GM21529 (cell line): Measurements from ENCODE around the gene LYRM4.

Experiments
- ATAC-seq: cut with Tn5 transposase; IDR thresholded peaks from one replicate; pipeline ENCODE4 v1.9.1; 2021; ENCODE audit not compliant: unreplicated experiment

The LYRM4 gene

DNA sequence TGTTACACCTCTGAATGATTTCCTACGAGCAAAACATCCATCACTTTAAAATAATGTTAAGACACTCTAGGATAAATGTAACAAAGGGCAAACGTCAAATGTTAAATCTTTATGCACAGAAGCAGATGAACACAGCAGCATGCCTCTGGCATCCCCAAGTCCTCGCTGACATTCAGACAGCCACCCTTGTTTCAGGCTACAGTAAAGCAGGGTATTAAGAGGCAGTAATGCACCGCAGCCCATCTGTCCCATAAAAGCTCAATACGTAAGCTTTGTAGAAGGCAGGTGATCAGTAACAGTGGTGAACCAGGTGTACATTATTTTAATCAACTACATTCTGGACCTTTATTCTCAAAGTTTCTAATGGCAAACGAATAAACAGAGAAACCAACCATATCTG is 110.9 kb downstream of the LYRM4 start:
- ATAC-seq, result no peak

DNA sequence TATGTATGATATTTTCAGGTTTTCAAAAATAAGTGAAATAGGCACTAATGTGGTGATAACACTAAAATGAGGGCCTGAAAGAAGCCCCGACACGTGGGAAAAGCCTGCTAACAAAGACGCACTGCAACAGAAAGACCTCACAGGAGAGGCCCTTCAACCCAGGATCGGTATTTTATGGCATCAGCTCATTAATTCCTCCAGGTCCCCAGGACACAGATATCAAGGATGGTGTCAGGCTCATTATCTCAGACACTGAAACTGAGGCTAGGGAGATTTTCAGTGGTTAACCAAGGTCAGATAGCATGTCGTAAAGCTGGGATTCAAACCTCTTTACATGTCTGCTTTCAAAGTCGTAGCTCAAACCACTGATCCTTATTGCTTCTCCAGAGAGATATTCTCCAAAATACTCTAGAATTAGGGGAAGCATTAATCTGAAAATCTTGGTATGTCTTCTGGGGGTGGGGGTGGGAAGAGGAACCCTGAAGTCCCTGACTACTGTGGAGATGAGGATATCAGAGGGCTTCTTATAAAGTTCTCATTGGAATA is 111.5 kb downstream of the LYRM4 start:
- ATAC-seq, result no peak

DNA sequence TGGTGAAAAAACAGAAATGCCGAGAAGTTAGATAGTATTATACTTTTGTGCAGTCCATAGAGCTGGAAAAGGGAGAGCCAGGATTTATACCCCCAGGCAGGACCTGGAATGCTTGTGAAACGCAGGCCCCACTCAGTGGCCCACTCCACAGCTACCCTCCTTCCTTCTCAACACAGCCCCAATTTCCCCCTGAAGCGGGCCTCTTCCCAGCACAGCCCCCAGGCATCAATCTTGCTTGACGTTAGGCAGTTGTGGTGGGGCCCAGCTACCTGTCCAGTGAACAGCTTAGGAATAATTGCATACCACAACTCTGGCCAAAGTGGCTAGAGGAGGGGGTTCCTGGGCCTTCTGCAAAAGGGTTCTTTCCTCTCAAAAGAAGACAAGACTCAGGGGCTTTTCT is 114.4 kb downstream of the LYRM4 start:
- no peak for ATAC-seq

DNA sequence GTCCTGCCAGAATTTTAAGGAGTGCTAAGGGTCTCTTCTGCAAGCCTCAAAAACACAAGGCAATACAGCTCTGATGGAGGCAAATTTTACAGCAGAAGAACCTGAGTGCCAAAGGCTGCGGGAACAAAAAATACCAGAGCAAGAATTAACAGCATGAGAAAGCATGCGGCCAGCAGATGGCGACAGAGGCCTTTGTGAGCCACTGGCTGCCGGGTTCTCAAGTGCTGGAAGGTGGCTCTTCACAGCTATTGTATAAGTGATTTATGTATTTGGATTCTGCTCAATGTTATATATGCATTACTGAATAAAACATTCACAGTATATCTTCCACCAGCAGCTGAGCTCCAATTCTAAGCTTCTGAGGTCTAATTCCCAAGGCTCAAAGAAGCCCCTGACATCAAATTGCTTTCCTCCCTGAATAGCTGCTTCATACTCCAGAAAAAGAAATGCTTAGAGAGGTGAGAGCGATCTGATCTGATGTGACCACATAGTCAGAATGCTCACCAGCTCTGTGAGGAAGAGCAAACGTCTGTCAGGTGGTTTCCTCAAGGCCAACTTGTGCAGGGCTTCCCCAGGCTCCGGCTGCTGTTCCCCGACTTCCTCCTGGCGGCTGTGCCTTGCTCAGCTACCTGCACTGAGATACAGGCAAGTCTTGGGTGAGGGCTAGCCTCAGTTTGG is 117.0 kb downstream of the LYRM4 start:
- ATAC-seq, result peak; percentile 61

DNA sequence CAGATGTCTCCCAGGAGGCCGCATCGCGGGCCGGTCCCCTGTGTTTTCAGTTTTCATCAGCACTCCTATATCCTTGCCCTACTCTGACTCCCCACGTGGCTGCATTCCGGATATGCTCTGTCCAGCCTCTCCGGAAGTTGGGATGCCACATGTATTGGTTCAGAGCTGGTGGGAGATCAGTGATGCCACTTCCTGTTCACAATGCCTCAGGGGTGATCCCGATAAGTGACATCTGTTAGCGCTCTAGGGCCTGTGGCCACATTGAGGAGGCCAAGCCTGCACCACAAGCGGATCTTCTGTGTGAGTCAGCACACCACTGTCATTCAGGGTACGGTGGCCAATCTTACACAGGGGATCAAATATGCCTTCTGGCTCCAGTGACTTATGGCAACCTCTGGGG is 117.8 kb downstream of the LYRM4 start:
- ATAC-seq, result no peak

DNA sequence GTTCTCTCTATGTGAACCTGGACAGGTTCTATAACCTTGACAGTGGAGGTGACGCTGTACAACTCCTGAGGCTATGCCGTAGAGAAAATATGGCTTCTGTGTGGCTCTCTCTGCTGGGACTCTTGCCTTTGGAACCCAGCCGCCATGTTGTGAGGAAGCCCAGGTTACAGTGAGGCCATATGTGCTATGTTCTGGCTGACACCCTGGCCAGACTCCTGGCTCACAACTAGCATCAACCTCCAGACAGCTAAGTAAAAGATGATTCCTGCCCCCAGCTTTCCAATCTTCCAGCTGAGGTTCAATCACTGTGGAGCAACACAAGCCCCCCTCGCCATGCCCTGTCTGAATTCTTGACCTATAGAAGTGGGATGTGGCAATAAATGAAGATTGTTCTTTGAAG is 118.6 kb downstream of the LYRM4 start:
- no peak for ATAC-seq

DNA sequence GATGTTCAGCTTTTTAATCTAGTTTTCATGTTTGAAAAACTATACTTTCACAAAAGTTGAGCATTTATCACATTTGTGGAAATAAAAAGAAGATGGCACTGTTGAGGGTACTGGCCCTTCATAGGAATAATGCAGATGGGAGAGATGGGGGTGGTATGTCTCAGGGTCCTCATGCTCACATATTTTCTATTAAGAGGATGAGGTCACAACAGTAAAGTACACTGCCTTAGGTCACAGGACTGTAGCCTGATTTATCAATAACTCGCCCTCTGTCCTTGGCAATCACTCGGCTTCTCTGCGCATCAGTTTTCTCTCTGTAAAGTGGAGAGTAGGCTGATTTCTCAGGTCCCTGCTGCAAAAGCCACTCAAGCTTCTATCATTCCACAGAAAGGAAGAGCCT is 119.7 kb downstream of the LYRM4 start:
- no peak for ATAC-seq

DNA sequence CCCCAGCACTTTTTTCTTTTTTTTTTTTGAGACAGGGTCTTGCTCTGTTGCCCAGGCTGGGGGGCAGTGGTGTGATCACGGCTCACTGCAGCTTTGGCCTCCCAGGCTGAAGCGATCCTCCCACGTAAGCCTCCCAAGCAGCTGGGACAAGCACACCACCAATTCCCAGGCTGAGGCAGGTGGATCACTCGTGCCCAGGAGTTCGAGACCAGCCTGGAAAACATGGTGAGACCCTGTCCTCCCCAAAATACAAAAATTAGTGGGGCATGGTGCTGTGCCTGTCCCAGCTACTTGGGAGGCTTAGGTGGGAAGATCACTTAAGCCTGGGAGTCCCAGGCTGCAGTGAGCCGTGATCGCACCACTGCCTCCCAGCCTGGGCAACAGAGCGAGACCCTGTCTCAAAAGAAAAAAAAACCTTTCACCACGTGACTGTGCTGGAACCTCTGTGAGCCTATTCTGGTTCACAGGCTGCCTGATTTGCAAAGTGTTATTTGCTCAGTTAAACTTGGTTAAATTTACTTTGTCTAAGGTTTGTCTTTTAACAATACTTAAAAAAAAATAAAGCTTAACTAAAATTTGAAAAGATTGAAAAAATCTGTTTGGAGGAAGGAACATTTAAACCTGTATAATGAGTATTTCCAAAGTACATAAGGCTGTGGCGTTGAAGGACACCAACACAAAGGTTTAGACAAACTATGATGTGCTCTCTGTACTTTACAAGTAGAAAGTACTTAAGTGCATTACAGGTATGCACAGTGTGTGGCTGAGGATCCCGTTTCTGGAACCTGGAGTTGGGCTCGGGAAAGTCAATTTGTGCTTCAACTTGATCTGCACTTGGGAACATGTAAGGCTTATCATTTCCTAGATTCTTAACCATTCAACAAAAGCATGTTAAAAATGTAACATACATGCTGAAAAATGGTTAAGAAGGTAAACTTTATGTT is 120.7 kb downstream of the LYRM4 start:
- no peak for ATAC-seq

DNA sequence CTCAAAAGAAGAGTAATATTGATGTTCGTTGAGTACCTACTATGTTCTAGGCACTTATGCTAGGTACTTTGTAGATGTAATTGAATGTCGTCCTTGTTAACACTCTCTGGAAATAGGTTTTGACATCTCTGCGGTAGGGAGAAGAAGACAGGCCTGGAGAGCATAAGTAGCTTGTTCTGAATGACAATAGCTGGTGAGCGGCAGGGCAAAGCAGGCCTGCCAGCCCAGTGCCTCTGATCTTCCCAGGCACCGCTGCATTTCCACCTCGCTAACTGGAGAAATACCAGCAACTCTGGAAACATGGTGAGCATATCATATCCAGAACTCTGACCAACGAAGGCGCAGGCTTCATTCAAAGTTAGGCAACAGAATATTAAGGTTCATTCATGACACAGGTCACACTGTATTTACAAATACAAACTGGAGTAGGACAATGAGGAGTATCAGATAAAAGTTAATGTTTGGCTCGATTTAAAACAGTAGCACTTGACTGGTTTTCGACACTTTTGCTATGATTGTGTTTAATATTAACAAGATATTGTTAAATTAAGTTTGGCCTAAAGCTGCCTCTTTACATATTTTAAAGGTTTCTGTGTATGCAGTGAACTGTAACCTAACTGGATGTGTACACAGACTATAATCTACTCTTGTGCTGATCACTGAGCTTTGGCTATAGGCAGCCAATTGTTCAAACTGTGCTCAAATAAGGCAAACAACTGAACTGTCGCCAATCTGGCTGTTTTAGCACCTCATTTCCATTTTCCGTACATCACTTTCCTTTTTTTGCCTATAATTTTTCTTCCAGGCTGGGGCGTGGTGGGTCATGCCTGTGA is 121.5 kb downstream of the LYRM4 start:
- no peak for ATAC-seq

DNA sequence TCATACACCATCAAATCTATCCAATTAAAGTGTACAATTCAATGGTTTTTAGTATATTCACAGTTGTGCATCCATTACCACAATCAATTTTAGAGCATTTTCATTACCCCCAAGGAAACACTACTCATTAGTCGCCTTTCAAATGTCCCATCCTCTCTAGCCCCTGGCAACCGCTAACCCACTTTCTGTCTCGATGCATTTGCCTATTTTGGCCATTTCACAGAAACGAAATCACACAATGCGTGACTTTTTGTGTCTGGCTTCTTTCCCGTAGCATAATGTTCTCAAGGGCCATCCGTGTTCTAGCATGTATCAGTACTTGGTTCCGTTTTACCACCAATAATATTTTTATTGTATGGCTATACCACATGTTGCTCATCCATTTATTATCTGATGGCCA is 123.9 kb downstream of the LYRM4 start:
- ATAC-seq, result no peak

DNA sequence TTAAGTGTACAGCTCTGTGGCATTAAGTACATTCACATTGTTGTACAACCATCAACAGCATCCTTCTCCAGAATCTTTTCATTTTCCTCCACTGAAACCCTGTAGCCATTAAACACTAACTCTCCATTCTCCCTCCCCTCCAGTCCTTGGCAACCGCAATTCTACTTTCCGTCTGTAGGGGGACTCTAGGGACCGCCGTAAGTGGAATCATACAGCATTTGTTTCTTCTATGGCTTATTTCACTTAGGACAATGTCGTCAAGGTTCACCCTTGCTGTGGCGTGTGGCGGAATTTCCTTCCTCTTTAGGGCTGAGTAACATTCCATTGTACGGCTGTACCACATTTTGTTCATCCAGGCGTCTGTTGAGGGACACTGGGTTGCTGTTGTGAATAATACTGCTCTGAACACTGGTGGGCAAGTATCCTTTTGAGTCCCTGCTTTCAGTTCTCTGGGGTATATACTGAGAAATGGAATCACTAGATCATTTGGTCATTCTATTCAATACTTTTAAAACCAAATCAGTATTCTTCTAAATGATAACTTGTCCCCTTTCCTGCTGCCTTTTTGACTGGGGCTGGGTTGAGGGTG is 124.9 kb downstream of the LYRM4 start:
- ATAC-seq, result no peak

DNA sequence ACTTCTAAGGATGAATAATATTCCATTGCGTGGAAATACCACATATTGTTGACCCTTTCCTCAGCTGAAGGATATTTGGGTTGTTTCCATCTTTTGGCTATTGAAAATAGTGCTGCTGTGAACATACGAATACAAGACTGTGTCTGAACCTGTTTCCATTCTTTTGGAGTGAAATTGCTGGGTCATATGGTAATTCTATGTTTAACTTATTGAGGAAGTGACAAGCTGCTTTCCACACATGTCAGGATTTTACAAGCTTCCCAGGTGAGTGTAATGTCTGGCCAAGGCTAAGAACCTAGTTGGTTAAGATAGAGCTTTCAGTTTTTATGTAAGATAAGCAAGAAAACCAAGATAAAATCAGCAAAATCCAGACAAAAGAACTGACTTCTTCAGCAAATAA is 126.8 kb downstream of the LYRM4 start:
- ATAC-seq, result no peak

DNA sequence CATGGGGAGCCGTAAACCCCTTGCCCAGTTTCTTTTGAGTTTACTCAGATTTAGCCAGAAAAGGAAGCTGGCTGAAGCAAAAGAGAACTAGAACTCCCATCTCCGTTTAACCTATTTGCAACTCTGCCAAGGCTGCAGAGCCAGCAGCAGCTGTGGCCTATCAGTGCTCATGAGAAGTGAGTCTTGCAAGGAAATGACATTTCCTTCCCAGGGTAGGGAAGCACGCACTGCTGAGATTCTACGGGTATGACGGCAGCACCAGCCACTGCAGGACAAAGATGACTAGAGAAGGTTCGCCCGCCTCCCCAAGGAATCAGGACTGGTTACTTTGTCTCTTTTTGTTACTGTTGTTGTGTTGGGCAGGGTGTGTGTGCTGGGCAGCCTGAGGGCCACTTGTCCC is 128.0 kb downstream of the LYRM4 start:
- peak; percentile 97 for ATAC-seq

DNA sequence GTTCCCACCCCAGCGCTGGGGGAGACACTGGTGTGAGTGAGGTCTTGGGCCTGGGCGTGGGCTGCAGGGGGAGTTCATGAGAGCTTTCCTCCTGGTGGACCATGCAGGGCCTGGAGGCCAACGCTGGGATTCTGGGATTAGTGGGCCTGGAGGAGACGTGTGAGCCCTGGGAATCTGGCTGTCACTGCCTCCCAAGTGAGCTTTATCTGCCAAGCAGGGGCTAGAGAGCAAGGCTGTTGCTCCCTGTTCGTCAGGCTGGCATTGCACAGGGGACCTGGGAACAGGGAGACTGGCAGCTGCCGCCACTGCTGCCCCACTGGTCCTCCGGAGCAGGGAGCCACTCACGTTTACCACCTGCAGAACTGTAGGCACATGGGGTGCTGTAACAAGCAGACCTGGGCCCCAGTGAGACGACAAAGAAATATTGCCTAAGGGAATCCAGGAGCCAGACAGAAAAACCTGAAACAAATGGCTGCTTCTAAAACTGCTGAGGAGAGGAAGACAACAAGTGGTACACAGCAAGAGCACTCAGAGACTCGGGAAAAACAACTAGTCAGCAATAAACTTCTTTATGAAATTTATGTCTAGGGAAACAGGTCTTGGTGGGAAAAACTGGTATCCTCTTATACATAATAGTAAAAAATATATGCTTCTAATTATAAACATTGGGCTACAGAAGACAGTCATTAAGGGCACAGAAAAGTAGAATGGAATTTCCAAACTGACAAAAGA is 130.4 kb downstream of the LYRM4 start:
- ATAC-seq, result no peak

DNA sequence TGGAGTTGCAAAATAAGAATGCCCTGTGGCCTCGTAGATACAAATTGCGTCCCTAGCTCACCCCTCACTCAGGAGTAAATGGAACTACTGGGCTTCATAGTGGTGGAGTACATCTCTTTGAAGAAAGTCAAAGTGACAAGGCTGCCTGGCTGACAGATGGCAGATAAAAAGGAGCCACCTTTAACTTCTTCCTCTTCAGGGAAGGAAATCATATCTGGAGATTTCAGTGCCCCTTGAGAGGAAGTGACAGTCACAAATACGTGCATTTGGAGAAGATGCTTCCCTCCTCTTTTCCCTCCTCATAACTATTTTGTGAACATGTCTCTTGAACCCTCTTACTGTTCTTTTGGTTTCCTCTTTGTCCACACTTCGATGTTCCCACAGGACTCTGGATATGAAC is 132.4 kb downstream of the LYRM4 start:
- ATAC-seq, result no peak

DNA sequence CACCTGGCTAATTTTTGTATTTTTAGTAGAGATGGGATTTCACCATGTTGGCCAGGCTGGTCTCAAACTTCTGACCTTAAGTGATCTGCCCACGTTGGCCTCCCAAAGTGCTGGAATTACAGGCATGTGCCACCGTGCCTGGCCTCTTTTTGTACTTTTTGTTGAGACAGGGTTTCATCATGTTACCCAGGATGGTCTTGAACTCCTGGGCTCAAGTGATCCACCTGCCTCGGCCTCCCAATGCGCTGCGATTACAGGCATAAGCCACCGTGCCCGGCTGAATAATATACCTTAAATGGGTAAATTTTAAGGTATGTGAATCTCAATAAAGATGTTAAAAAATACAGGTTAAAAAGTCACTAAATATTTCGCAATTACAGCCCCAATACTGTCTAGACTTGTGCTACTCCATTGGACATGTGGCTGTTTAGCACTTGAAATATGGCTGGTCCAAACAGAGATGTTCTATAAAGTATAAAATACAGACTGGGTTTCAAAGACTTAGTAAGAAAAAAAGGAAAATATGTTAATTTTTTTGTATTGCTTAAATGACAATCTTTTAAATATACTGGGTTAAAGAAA is 133.6 kb downstream of the LYRM4 start:
- no peak for ATAC-seq

DNA sequence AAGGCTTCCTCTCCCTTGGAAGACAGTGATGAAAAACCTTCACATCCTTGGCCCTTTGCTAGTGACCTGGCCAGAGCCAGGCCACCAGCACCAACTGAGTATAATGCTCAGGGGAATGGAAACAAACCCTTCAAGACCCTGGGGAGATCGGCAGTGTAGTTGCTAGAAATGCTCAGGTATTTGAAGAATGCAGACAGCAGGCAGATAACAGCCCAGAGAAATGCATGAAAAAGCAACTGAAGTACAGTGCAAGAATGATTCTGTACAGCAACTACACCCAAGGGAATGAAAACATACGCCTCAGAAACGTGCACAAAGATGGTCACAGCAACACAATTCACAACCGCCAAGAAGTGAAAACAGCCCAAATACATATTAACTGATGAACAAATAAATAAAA is 134.5 kb downstream of the LYRM4 start:
- no peak for ATAC-seq

DNA sequence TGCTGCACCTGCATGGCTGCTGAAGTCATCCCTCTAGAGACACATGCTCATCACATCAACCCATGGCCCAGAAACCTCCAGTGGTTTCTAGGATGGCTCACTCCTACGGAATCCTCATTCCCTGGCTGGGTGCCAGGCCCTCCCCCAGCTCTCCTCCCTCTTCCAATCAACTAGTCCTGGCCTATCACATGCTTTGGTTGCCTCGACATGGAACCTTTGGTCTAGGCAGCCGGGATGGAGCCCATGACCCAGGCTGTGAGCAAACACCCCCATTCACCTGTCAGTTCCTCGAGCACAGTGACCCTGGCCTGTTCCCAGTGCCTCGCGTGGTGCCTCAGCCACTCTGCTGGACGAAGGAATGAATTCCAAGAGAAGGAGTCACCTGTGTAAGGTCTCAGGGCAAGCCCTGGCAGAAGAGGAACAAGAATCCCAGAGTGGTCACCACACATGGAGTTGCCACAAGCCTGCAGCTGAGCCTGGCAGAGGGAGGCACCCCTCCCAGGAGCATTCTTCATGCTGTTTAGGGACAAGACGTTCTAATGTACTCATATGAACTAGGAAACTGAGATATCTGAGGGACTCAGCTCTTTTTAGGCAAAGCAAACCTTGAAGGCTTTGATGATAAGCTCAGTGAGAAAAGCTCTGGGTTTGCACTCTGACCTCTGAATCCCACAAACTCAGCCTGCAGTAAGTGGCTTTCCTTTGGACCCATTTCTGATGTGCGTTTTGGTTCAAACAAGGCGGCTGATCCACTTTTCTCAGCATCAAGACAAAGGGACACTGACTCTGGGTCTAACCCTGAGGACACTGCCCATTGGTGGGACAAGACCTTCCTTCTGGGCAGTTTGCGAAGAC is 135.4 kb downstream of the LYRM4 start:
- ATAC-seq, result no peak

DNA sequence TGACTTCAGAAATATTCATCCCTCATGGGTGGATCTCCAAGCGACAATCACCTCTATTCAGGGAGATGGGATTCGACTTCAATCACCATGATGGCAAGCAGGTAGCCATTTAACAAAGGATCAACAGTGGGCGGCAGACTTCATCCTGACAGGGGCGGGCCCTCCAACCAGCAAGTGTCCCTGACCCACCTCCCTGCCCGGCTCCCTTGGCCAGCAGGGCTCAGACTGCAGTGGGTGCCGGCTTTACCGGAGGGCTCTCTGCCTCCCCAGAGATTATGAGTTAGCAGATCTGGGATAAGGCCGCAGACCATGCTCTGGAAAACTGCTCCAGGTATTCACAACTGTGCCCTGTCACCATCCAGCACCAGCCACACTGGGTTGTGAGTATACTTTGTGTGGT is 136.2 kb downstream of the LYRM4 start:
- no peak for ATAC-seq
